GM12873 (cell line): Measurements from ENCODE around the gene SECISBP2.

ENCODE experiments used
- CTCF ChIP-seq: IDR thresholded peaks from 2 replicates; pipeline ENCODE4 v1.5.1; 2012; ENCODE audit warnings: low read depth, mild to moderate bottlenecking, moderate library complexity, low read length, control low read depth; ENCODE audit not compliant: insufficient read depth; ENCODE audit errors: missing control alignments

Gene SECISBP2

GRCh38 chr9:89278997-89279739 lies 39.1 kb upstream of the SECISBP2 start:
- peak; percentile 66 for TF ChIP-seq CTCF

- no peak for TF ChIP-seq CTCF
Observed at GRCh38 chr9:89281106-89281505, 37.2 kb upstream of the SECISBP2 start.

- TF ChIP-seq CTCF: no peak
Observed at GRCh38 chr9:89284076-89284475, 34.2 kb upstream of the SECISBP2 start.

- no peak for TF ChIP-seq CTCF
Observed at GRCh38 chr9:89291741-89292140, 26.6 kb upstream of the SECISBP2 start.

GRCh38 chr9:89293014-89293413 lies 25.3 kb upstream of the SECISBP2 start:
- TF ChIP-seq CTCF: no peak

GRCh38 chr9:89295400-89295799 lies 22.9 kb upstream of the SECISBP2 start:
- no peak for TF ChIP-seq CTCF

GRCh38 chr9:89304020-89304833 lies 14.1 kb upstream of the SECISBP2 start:
- no peak for TF ChIP-seq CTCF
